AG04449 (cell line): Measurements from ENCODE around the gene OR4D11.

ENCODE experiments used
- CTCF ChIA-PET: fragments of 350-600 bp; formaldehyde crosslinking; extraction: SDS; loops from one replicate; lab custom pipeline; 2021; ENCODE audit warnings: antibody characterized with exemption; lab: Yijun Ruan, JAX
- POLR2A ChIA-PET: fragments of 400-600, 350-600 bp; formaldehyde crosslinking; extraction: SDS; loops from one replicate; lab custom pipeline; 2020; ENCODE audit warnings: antibody characterized with exemption, inconsistent platforms; lab: Yijun Ruan, JAX
- DNase-seq: peaks from one replicate; pipeline ENCODE4 v3.0.0-alpha.2; 2010; ENCODE audit warnings: low read depth, low spot score
- H3K4me3 ChIP-seq: 2 replicates; pipeline ENCODE4 v1.5.1; 2011; ENCODE audit warnings: low read depth, mild to moderate bottlenecking, control low read depth, low read length
- CTCF ChIP-seq: IDR thresholded peaks from one replicate; pipeline ENCODE4 v1.5.1; 2011; ENCODE audit warnings: mild to moderate bottlenecking, moderate library complexity, low read length, control low read depth, inconsistent platforms; ENCODE audit not compliant: insufficient read depth; ENCODE audit errors: missing control alignments

The OR4D11 gene

GRCh38 chr11:59551659-59552521 lies 48.5 kb downstream of the OR4D11 start:
- CTCF ChIA-PET = interaction anchor here (4.0 kb wide), 1 partner anchor 14 kb away, joined by 38 read pairs; no protein-coding TSS in a partner anchor
- POLR2A ChIA-PET = interaction anchor here (1.5 kb wide), 1 partner anchor 9 kb away, joined by 4 read pairs; no protein-coding TSS in a partner anchor
- peak; percentile 57 for DNase-seq
- no peak for TF ChIP-seq CTCF
- peak overlapping the region; percentile 71 for H3K4me3 ChIP-seq

DNA sequence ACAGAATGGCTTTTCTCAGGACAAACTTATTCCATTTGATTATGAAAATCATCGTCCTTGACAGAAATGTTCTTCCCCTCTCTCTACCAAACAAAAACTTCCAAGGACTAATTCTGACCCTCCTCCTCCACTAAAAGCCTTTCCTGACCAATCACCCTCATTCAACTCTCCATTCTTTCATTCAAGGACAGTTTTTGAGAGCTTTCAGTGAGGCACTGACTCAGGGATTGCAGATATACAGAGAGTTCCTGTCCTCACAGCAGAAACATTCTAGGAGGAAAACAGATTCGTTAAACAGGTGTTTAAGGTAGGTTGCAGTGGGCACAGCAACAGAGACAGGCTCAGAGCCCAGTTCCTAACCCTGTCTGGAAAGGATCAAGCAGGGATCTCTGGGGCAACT lies 49.5 kb downstream of the OR4D11 start:
- CTCF ChIA-PET = no interaction called here
- TF ChIP-seq CTCF = no peak
- no peak for DNase-seq
- no peak overlapping the region for H3K4me3 ChIP-seq
- POLR2A ChIA-PET = no interaction called here

GRCh38 chr11:59553323-59553722 lies 49.9 kb downstream of the OR4D11 start:
- CTCF ChIA-PET = no interaction called here
- no peak for TF ChIP-seq CTCF
- POLR2A ChIA-PET = no interaction called here
- no peak overlapping the region for H3K4me3 ChIP-seq
- DNase-seq = no peak
